GM18870 (cell line): ENCODE measurements around the gene POMC.
"Not testable (repeated sequence)": the region's sequence is repeated elsewhere in the genome, so short reads cannot be mapped to it uniquely, and the experiment has no call there.

Experiments used
- ATAC-seq: cut with Tn5 transposase; IDR thresholded peaks from one replicate; pipeline ENCODE4 v1.9.1; 2021; ENCODE audit warnings: moderate library complexity; ENCODE audit not compliant: unreplicated experiment

Gene POMC

GRCh38 chr2:25140535-25140934 is 27.8 kb downstream of the POMC start:
- not testable (repeated sequence) for ATAC-seq

DNA sequence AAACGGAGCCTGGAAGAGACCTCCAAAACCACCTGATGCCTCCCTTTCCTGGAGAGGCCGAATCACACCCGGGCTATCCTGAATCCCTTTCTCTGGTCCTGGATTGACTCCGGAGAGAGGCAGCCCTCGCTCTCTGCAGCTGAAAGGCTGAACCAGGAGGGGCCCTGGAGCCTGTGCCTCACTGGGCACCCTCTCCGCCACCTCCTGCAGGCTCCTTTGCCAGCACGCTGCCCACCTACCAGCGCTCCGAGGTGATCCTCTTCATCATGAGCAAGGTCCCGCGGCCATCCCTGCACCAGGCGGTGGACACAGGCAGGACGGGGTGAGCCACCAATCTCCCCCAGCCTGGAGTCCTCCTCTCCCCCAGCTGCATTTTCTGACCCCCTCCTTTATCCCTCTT is 35.7 kb downstream of the POMC start:
- no peak for ATAC-seq

DNA sequence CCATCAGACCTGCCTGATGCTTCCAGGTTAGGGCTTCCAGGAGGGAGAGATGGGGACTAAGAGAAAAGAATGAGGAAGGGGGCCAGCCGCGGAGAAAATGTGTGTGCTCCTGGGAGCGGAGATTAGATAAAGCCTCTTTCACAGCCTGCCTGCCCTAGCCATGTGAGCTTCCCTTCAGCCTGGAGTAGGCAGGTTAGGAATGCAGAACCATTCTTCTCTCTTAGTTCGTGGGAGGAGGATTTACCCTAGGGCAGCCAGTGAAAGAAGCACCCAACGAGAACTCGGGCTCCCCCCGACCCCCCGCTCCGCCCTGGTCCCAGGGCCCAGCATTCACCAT is 36.1 kb downstream of the POMC start:
- ATAC-seq: no peak

DNA sequence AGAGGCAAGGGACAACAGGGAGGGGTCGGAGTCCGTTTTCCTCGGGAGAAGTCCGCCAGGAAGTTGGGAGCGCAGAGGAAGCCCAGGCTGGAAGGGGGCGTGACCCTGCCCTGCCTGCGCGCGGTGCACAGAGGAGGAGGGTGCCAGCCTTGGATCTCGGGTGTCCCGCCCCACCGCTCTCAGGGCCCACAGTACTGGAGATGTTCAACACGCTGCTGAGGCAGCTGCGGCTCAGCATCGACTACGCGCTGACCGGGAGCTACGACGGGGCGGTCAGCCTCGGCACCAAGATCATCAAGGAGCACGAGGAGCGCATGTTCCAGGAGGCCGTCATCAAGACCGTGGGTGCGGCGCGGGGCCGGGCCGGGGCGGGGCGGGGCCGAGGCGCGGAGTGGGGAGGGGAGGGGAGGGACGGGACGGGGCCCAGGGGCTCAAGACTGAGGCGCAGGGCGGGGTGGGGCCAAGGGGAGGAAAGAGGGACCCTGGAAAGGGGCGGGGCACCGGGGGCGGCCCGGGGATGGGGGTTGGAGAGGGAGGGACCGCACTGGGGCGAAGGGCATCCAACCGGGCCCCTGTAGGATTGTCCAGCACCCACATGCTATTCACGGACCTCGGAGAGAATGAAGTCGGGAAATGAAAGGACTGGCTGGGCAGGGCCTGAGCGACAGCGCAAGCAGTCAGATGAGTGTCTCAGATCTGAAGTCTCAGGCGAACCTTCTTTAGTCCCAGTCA is 36.6 kb downstream of the POMC start:
- ATAC-seq: no peak

- no peak for ATAC-seq
Measured at GRCh38 chr2:25131253-25131566, 37.2 kb downstream of the POMC start.

DNA sequence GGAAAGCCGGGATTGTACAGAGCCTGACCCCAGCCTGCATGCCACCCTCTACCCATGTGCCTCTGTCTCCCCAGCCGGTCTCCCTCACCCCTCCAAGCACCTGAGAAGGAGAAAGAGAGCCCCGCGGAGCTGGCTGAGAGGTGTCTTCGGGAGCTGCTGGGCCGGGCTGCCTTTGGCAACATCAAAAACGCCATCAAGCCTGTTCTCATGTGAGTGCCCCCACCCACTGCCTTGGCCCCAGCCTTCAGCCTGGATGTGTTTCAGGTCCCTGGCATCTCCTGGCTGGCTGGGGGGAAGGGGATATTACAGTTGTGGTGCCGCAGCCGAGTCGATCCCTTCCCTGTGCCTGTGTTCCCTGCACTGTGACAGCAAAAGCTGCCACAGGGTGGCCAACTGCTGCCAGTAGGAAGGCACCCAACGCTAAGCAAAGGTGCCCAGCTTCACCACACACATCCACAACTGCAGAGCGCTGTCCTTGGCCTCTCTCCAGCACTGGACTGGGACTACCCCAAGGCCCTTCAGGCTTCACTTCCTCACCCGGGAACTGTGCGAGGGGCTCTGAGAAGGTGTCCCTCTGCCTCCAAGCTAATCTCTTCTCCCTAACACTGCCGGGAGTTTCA is 38.4 kb downstream of the POMC start:
- ATAC-seq: no peak

DNA sequence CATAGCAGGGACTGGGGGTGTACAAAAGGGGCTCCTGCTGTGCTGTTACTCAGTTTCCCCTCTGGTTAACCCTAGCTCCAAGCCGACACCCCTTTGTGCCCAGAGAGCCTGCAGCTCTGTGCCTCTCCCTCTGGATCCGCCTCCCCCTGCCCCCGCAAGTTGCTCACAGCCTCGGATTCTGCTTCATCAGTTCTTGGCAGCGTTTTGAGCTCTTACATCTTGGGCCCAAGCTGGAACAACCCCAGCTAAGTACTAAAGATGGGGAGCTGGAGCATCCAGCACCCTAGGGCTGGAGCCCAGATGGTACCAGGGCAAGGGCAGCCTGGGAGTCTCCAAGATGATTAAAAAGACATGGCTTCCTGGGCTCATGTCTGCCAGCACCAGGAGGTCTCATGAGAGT is 40.7 kb downstream of the POMC start:
- ATAC-seq: no peak

GRCh38 chr2:25127071-25127470 is 41.3 kb downstream of the POMC start:
- ATAC-seq: not testable (repeated sequence)

DNA sequence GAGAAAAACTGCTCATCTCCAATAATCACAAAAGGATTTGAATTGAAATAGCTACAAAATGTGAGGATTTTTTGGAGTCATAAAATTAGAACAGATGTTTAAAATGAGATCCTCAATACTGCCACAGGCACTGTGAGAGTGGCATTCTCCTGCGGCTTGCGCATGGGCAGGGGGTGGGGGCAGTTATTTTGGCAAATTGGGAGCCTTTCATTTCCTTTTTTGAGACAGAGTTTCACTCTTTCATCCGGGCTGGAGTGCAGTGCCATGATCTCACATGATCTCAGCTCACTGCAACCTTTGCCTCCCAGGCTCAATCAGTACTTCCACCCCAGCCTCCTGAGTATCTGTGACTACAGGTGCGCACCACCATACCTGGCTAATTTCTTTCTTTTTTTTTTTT is 42.4 kb downstream of the POMC start:
- ATAC-seq: no peak

DNA sequence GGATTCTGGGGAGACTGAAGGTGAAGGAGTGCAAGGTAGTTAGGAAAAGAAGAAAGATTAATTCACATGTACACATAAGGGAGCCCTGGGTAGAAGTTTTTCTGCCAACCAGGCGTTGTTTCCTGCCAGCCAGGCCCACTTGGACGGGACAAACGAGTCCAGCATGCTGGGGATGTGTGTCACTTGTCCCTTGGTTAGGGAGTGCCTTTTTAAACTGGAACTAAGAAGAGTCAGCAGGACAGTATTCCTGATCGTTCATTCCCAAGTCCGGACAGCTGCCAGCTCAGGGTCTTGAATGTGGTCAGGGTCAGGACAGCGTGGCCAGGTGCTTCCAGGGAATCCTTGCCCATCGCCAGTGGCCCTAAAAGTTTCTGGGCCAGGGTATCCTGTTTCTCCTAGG is 43.2 kb downstream of the POMC start:
- no peak for ATAC-seq

DNA sequence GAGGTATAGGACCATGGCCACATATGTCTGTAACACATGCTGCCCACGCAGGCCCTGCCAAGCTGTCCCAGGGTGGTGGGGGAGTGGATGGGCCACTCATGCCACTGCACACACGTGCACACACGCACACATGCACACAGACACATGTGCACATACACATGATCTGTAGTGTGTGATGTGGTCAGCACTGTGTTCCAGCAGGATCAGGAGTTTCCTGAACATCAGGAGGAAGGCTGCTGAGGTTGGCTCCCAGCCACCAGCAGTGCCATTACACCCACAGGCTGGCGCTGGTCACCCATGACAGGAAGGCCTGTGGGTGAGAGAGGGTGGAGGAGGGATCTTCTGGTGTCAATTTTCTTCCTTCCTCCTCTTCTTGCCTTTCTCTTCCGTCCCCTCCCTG is 44.7 kb downstream of the POMC start:
- no peak for ATAC-seq

GRCh38 chr2:25122367-25122766 is 46.0 kb downstream of the POMC start:
- ATAC-seq: no peak

DNA sequence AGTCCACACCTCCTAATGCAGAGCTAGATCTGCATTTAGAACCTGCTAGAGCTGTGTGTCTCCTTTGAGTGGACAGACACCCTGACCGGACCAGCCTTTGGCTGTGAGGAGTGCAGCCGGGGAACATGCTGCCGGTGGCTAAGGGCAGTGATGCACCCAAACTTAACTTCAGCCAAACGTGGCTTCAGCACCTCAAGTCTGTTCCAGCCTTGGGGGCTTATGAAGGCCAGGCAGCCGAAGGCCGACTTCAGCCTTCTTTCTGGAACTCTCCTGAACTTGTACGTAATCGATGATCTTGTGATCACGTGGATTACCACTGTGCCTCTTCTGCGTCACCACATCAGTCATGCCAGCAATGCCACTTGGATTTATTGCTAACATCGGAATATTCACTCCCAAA is 49.1 kb downstream of the POMC start:
- no peak for ATAC-seq

GRCh38 chr2:25116956-25117355 is 51.4 kb downstream of the POMC start:
- no peak for ATAC-seq

DNA sequence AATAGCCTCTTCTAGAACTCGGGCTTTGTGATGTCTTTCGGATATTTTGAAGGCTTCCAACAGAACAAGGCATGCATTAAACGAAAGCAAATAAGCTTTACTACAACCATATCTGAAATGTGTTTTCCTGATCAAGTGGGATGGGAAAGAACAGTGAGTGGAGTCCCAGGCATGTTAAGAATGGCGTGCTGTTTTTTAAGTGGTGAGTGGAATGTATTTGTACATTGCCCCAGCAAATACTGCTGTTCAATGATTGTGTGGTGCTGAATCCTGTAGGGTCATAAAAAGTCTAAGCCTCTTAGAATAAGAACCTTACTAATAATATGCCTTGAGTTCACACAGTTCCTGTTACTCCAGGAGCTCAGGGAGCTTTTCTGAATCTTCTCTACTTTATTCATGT is 52.5 kb downstream of the POMC start:
- no peak for ATAC-seq

- no peak for ATAC-seq
Measured at GRCh38 chr2:25115249-25115883, 53.0 kb downstream of the POMC start.

DNA sequence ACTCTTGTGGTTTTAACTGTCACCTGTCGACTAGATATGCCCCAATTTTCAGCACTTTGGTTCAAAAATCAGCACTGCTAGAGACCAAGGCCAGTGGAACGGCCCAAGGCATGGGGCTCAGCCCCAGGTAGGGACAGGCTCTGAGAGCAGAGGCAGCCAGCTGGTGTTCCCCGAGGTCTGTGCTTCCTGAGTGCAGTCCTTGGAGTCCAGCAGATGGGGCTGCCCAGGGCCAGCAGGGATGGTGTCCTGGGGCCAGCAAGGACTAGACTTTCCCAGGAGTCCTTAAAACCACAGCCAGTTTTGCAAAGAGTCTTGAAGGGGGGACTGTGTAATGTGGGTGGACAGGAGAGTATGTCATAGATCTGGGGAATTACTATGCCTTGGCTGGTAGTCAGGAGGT is 56.3 kb downstream of the POMC start:
- ATAC-seq: no peak
